Right atrium auricular region (tissue), 2 donors: ENCODE results near the gene DDX23. TPM values are rescaled to one million over a fixed set of nuclear protein-coding genes. Genes with fewer than 3 reads are reported as not detected.
"Not testable (repeated sequence)": the region's sequence is repeated elsewhere in the genome, so short reads cannot be mapped to it uniquely, and the experiment has no call there.

Experiments used
- DNase-seq: peaks from one replicate; pipeline ENCODE4 v3.0.0-alpha.2; 2019; ENCODE audit warnings: low spot score
- H3K27ac ChIP-seq, 2 donors: fragments of 200-600 bp; sonication (generic); 1 replicate in 1 of 2; 2 replicates in 1 of 2; pipeline ENCODE4 v1.5.1; 2016 to 2019
- H3K27me3 ChIP-seq, 2 donors: fragments of 200-600 bp; sonication (generic); one replicate each; pipeline versions ENCODE4 v1.5.1 to v1.6.0; 2017 to 2019
- H3K36me3 ChIP-seq: fragments of 200-600 bp; sonication (generic); one replicate; pipeline ENCODE4 v1.5.1; 2016
- H3K4me1 ChIP-seq, 2 donors: fragments of 200-600 bp; sonication (generic); one replicate each; pipeline versions ENCODE4 v1.5.1 to v1.6.0; 2017 to 2019
- H3K4me3 ChIP-seq, 2 donors: fragments of 200-600 bp; sonication (generic); 1 replicate in 1 of 2; 2 replicates in 1 of 2; pipeline ENCODE4 v1.5.1; 2017 to 2019; ENCODE audit warnings: mild to moderate bottlenecking in 1 of 2, moderate library complexity in 1 of 2
- H3K9me3 ChIP-seq, 2 donors: fragments of 200-600 bp; sonication (generic); one replicate each; pipeline ENCODE4 v1.5.1; 2019
- total RNA-seq, 2 donors: library from RNA; depleted of rRNA; stranded (reverse); fragments of >200 nt; gene quantifications; one replicate each; pipeline ENCODE4 v1.1.0, GENCODE V29; 2016
- TF ChIP-seq, protein P1 (sequence below), 2 donors: fragments of 200-600 bp; sonication (generic); IDR thresholded peaks; one replicate each; pipeline ENCODE4 v1.5.1; 2019; ENCODE audit warnings: antibody characterized with exemption in 2 of 2

DDX23 gene
- total RNA-seq, 2 donors from 2014 or later: 28.3 to 34.2 TPM

DNA sequence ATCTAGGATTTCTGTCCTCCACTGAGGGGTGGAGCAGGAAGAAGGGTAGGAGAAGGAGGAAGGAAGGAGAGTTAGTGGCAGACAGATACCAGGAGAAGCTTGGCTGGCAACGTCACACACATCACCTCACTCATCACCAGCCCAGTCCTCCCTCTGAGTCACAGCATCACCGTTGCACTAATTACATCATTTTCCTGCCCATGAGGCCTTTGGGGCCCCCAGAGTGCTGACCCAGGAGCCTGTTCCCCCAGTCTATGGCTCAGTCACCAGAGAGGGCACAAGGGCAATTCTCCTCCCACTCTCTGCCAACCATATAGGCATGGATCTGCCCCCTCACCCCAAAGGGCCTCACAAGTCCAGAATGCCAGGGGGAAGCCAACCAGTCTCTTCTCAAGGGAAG is 9.1 kb upstream of the DDX23 start:
- Histone ChIP-seq H3K4me1 (peaks cover 0 to 10% of the 10 kb centered on the region in 2 donors), H3K9me3 (no peaks in the 10 kb centered on the region), H3K36me3 (no peaks in the 10 kb centered on the region), H3K27ac (no peak overlapping the region), H3K4me3 (no peak overlapping the region), H3K27me3 (no peaks in the 10 kb centered on the region)
- no peak for DNase-seq
- TF ChIP-seq, protein P1, sequence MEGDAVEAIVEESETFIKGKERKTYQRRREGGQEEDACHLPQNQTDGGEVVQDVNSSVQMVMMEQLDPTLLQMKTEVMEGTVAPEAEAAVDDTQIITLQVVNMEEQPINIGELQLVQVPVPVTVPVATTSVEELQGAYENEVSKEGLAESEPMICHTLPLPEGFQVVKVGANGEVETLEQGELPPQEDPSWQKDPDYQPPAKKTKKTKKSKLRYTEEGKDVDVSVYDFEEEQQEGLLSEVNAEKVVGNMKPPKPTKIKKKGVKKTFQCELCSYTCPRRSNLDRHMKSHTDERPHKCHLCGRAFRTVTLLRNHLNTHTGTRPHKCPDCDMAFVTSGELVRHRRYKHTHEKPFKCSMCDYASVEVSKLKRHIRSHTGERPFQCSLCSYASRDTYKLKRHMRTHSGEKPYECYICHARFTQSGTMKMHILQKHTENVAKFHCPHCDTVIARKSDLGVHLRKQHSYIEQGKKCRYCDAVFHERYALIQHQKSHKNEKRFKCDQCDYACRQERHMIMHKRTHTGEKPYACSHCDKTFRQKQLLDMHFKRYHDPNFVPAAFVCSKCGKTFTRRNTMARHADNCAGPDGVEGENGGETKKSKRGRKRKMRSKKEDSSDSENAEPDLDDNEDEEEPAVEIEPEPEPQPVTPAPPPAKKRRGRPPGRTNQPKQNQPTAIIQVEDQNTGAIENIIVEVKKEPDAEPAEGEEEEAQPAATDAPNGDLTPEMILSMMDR (IDR thresholded peaks at IDR 0.05): no peak

DNA sequence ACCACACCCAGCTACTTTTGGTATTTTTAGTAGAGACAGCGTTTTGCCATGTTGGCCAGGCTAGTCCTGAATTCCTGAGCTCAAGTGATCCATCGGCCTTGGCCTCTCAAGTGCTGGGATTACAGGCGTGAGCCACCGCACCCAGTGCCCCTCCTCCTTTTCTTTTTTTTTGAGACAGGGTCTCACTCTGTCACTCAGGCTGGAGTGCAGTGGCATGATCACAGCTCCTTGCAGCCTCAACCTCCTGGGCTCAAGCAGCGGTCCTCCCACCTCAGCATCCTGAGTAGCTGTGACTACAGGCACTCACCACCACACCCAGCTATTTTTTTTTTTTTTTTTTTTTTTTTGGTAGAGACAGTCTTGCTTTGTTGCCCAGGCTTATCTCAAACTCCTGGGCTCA is 8.3 kb upstream of the DDX23 start:
- H3K27ac ChIP-seq, DNase-seq, H3K9me3 ChIP-seq, H3K27me3 ChIP-seq, H3K4me3 ChIP-seq, H3K4me1 ChIP-seq, H3K36me3 ChIP-seq: not testable (repeated sequence)

DNA sequence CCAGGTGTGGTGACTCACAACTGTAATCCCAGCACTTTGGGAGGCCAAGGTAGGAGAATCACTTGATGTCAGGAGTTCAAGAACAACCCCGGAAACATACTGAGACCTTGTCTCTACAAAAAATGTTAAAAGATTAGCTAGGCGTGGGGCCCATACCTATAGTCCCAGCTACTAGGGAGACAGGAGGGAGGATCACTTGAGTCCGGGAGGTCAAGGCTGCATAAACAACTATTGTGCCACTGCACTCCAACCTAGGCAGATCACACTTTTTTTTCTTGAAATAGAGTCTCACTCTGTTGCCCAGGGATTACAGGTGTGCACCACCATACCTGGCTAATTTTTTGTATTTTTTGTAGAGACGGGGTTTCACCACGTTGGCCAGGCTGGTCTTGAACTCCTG is 7.6 kb upstream of the DDX23 start:
- Histone ChIP-seq H3K36me3 (no peaks in the 10 kb centered on the region), H3K27me3 (no peaks in the 10 kb centered on the region), H3K4me1 (no peaks in the 10 kb centered on the region), H3K27ac (no peak overlapping the region), H3K9me3 (no peaks in the 10 kb centered on the region), H3K4me3 (no peak overlapping the region)
- DNase-seq: no peak
- TF ChIP-seq, protein P1 (IDR thresholded peaks at IDR 0.05): no peak

DNA sequence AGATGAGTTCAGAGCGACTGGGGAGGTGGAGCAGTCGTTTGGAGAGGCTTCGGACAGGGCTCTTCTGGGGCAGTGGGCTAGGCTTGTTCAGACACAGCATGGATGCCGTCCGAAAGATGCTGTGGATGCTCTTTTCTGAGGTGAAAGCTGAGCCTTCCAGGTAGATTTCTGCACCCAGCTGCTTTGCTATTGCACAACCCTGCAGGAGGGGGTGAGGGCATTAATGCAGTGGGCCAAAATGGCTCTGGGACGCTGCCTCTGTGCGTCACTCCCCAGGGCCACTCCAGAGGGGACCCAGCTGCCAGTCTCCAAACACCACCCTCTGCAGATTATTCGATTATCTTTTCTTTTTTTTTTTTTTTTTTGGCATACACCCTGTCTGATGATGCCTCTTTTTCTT is 6.1 kb upstream of the DDX23 start:
- no peaks in the 10 kb centered on the region for H3K27me3 ChIP-seq
- no peak for DNase-seq
- H3K9me3 ChIP-seq: no peaks in the 10 kb centered on the region
- H3K36me3 ChIP-seq: no peaks in the 10 kb centered on the region
- peaks cover 0 to under 1% of the 10 kb centered on the region in 2 donors for H3K4me1 ChIP-seq
- TF ChIP-seq, protein P1 (IDR thresholded peaks at IDR 0.05): no peak
- H3K4me3 ChIP-seq: no peak overlapping the region
- H3K27ac ChIP-seq: no peak overlapping the region

DNA sequence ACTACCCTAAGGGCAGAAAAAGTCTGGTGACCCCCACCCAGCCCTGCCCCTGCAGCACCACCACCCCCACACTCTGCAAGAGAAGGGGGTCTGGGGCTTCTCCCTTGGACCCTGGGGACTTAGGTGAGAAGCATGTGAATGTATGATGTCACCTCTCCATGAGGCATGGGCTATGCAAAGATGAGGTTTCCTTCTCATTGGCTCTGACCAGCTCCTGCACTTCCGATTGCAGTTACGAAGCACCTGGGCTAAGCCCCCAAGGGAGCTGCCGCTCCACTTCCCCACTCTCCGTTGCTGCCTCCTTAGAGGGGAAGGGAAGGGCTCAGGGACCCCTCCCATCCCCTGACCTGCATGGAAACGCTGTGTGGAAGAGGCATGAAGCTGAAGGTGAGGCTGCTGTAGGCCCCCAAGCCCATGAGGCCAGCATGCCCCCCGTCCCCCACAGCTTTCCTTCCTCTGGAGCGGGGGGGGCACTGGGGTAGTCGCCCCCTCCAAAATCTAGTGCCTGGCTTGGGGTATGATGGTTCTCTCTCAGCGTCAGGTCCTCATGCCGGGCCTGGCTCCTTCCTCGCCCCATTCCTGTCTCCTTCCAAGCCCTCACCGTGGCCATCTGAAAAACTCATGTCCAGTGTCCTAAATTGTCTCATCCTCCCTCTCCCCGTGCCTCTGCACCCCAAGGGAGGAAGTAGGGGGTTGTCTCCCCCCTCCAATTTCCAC is 5.5 kb upstream of the DDX23 start:
- DNase-seq: no peak
- no peaks in the 10 kb centered on the region for H3K27me3 ChIP-seq
- H3K9me3 ChIP-seq: no peaks in the 10 kb centered on the region

DNA sequence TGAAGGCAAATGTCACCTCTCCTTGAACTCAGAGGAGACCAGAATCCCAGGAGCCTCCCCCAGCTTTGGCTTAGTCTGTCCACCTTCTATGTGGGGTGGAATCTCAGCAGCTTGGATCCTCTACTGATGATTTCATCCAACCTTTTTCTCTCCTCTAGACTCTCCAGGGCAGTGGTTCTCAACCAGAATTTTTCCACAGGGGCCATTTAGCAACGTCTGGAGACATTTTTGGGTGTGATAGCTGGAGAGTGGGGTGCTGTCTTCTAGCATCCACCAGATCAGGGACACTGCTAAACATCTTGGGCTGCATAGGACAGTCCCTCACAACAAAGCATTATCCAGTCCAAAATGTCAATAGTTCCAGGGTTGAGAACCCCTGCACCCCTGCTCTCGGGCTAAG is 4.4 kb upstream of the DDX23 start:
- no peaks in the 10 kb centered on the region for H3K27me3 ChIP-seq
- H3K9me3 ChIP-seq: no peaks in the 10 kb centered on the region
- TF ChIP-seq, protein P1 (IDR thresholded peaks at IDR 0.05): no peak
- H3K36me3 ChIP-seq: no peaks in the 10 kb centered on the region
- H3K4me3 ChIP-seq: no peak overlapping the region
- DNase-seq: no peak
- H3K27ac ChIP-seq: no peak overlapping the region
- H3K4me1 ChIP-seq: peaks cover 0 to 11% of the 10 kb centered on the region in 2 donors

More for the DNA sequence above, 5.5 kb upstream of the DDX23 start:
- H3K4me3 ChIP-seq: no peak overlapping the region
- TF ChIP-seq, protein P1 (IDR thresholded peaks at IDR 0.05): no peak
- peaks cover 0 to 7% of the 10 kb centered on the region in 2 donors for H3K4me1 ChIP-seq
- H3K36me3 ChIP-seq: no peaks in the 10 kb centered on the region
- no peak overlapping the region for H3K27ac ChIP-seq

DNA sequence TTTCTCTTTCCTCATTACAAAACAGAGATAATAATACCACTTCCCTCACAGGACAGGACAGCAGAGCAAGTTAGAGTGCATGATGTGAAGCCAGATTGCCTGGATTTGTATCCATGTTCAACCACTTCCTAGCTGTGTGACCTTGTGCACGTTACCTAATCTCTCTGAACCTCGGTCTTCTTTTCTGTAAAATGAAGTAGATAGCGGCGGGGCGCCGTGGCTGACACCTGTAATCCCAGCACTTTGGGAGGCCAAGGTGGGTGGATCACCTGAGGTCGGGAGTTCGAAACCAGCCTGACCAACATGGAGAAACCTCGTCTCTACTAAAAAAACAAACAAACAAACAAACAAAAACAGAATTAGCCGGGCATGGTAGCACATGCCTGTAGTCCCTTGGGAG is 3.0 kb upstream of the DDX23 start:
- not testable (repeated sequence) for DNase-seq, H3K27ac ChIP-seq, H3K9me3 ChIP-seq, H3K27me3 ChIP-seq, H3K36me3 ChIP-seq, H3K4me3 ChIP-seq
- peaks cover 0 to 24% of the 10 kb centered on the region in 2 donors for H3K4me1 ChIP-seq
